GM21381 (cell line): ENCODE data around the gene BAX.
"Not testable (repeated sequence)": the region's sequence is repeated elsewhere in the genome, so short reads cannot be mapped to it uniquely, and the experiment has no call there.

Source experiments
- ATAC-seq: cut with Tn5 transposase; IDR thresholded peaks from one replicate; pipeline ENCODE4 v1.9.1; 2021; ENCODE audit warnings: mild to moderate bottlenecking, moderate library complexity; ENCODE audit not compliant: unreplicated experiment

The BAX gene

GRCh38 chr19:48954595-48955307 is at the start of gene BAX:
Gene BAX, plus strand, starts transcription at chr19:48954875. Its CDS starts 54 bp downstream, at chr19:48954929.
- peak; percentile 88 for ATAC-seq

GRCh38 chr19:48905664-48906063 is 49.0 kb upstream of the BAX start:
- ATAC-seq: no peak

GRCh38 chr19:48906324-48906723 is 48.4 kb upstream of the BAX start:
- ATAC-seq: no peak

- ATAC-seq: no peak
Measured at GRCh38 chr19:48907671-48908070, 47.0 kb upstream of the BAX start.

- ATAC-seq: not testable (repeated sequence)
Measured at GRCh38 chr19:48909424-48910077, 45.1 kb upstream of the BAX start.

GRCh38 chr19:48910803-48911202 is 43.9 kb upstream of the BAX start:
- no peak for ATAC-seq

GRCh38 chr19:48913114-48913889 is 41.4 kb upstream of the BAX start:
- ATAC-seq: no peak

GRCh38 chr19:48914181-48914580 is 40.5 kb upstream of the BAX start:
- no peak for ATAC-seq

GRCh38 chr19:48915757-48916156 is 38.9 kb upstream of the BAX start:
- no peak for ATAC-seq

- no peak for ATAC-seq
Measured at GRCh38 chr19:48918071-48918470, 36.6 kb upstream of the BAX start.

- no peak for ATAC-seq
Measured at GRCh38 chr19:48918801-48919247, 35.9 kb upstream of the BAX start.

- not testable (repeated sequence) for ATAC-seq
Measured at GRCh38 chr19:48919271-48919670, 35.4 kb upstream of the BAX start.

GRCh38 chr19:48920949-48921348 is 33.7 kb upstream of the BAX start:
- ATAC-seq: no peak

- ATAC-seq: no peak
Measured at GRCh38 chr19:48921721-48922500, 32.8 kb upstream of the BAX start.

GRCh38 chr19:48922548-48923490 is 31.9 kb upstream of the BAX start:
- no peak for ATAC-seq

- no peak for ATAC-seq
Measured at GRCh38 chr19:48925240-48925843, 29.3 kb upstream of the BAX start.

- ATAC-seq: not testable (repeated sequence)
Measured at GRCh38 chr19:48925890-48926289, 28.8 kb upstream of the BAX start.

- no peak for ATAC-seq
Measured at GRCh38 chr19:48926909-48927308, 27.8 kb upstream of the BAX start.

- not testable (repeated sequence) for ATAC-seq
Measured at GRCh38 chr19:48927692-48928091, 27.0 kb upstream of the BAX start.
